HG02884 (cell line): ENCODE data around the gene KCNJ11.
A peak's percentile ranks its signal among the peaks of the same experiment; 100 is the strongest.

Experiments used
- ATAC-seq: cut with Tn5 transposase; IDR thresholded peaks from one replicate; pipeline ENCODE4 v1.9.1; 2021; ENCODE audit warnings: mild to moderate bottlenecking, moderate library complexity; ENCODE audit not compliant: unreplicated experiment

The KCNJ11 gene

DNA sequence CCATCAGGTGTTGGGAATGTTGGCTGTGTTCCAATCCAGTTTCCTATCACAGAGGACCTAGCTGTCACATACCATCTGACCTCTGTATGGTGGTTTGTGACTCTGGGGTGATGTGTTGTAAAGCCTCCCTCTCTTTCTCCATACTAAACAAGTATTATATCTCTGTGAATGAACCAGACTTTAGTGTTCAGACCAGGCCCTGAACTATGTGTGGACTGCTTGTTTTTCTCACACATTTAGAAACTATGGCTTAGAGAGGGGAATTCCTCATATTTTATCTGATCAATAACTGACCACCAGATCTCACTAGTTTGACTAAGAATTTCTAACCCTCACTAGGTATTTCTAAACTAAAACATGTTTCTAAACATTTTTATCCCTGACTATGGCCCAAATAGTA is 19.4 kb downstream of the KCNJ11 start:
- ATAC-seq, result no peak

DNA sequence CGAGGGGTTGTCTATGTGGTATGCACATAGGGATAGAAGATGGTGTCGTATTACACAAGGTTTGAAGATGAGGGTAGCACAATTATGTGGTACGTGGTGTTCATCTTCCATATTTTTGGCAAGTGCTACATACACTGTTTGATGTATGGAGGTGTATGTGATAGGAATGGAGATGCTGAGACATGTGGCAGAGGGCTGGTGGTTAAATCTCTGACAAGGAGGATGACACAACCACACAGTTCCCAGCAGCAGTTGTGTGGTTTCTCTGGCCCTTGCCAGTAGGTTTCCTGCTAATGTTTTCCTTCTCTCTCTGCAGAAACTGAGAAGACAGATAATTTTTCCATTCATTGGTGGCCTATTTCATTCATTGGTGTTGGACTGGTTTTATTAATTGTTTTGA is 19.9 kb downstream of the KCNJ11 start:
- ATAC-seq, result no peak

DNA sequence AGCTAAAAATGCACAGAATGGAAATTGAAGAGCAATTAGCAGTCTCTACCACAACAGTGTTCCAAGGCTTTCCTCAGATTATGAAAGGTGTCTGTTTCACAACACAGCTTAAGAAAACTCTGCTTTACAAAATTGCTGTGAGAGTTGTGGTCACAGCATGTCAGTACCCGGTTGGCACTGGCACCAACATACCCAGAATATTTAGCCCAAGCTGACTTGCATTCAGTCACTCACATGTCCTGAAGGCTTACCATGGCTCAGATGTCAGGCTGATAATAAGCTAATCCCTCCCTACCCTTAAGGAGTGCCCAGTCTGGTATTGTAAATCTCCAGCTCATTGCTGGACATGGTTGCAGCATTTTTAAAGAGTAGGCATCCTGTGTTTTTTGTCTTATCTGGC is 22.0 kb downstream of the KCNJ11 start:
- ATAC-seq, result no peak

DNA sequence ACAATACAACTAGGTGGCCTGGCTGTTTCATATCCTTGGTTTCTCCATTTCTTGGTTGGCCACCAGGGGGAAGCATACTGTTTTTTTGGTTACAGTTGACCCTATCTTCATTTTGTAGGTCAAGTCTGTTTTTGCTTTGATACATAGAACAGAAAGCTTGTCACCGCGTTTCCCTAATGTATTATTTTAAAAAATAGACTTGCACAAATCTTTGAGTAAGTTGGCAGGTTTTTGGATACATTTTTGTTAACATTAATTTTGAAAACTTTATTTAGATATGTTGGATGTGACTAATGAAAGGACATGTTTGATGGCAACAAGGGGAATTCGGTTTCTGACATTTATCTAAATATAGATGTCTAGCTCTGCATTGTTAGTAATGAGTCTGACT is 33.9 kb downstream of the KCNJ11 start:
- ATAC-seq, result peak; percentile 33

DNA sequence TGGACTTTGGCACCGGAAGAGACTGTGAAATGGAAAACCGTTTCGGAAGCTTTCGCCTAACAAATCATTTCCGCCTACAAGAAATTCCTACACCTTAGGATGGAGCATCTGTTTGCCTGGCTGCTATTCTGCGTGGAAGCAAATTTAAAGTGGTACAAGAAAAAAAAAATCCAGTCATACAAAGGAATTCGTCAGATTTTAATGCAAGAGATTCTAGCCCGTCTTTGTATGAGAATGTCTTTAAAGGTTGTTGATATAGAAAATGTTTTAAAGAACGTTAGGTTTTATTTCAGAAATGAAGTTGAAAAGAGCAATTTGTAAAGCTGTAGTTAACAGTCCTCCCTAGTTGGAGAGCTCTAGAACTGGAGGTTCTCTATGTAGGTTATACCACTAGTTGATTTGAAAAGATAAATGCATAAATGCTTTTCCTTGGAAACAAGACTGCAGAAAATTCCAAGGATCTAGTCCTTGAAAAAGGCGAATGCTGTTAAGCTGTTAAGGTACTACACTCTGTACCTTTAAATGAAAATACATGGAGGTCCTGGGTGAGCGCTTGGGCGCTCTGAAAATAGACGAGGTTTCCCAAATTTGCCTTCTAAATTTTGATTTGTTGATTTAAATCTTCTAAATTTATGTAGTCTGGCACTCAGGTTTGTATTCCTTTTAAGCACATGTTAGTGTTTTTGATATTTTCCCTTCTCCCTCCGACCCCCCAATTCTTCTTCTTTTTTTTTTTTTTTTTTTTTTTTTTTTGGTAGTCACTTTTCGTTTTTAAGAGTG is 34.4 kb downstream of the KCNJ11 start:
- no peak for ATAC-seq

DNA sequence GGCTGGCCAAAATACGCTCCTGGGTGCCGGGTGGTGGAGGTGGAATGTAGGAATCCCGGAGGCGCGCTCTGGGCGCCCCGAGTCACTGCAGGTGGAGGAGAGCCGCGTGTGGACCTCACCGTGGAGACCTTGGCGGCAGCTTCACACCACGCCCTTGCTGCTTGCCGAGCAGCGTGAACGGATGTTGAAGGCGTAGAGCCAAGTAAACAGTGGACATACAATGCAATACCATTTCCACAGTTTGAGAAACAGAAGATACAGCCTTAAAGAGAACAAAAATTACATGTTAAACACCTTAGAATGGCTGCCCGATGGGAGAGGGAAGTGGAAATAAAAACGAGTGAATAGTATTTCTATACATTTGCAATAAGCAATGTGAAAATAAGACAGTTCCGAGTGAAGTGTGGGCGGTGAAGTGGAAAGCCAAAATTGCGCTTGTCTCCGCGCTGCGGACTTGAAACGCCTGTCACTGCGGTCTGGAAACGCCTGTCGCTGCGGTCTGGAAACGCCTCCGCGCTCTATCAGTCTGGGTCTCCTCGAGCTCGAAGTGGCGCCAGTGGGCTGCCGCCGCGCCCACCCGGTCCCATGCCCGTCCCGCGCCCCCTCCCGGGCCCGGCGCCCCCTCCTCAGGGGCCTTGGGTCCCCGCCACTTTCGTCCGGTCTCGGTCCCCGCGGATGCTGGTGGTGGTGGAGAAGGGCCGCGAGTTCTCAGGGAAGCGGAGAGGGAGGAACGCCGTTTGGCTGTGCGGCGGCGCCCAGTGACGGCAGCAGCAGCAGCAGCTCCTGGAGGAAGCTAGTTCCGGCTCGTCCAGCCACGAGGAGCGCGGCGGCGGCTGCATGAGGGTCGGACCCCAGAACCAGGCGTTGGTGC is 35.3 kb downstream of the KCNJ11 start:
- ATAC-seq, result peak; percentile 39

DNA sequence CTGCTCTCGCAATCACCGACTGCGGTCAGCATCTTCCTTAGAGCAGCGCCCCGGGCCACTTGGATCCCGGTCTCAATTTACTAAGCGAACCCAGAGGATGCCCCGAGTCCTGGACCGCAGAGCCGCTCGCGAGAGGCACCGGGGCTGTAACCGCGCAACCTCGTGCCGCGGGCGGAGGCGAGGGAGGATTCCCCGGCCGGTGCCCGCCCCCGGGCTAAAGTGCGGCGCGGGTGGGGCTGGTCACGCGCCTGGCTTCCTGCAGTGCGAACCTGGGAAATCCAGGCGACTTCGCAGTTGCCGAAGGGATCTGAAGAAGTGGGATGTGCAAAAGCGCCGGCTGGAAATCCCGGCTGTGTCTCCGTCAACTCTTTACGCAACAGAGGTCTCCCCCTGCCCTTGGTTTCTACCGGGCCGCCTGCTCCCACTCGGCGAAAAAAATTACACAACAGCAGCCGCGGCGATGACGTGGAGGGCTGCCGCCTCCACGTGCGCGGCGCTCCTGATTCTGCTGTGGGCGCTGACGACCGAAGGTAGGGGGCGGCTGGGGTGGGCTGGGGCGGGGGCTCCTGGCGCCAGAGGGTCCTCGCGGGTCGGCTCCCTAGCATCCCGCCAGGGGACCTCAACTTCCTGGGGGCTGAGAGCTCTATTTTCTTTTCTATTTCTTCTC is 36.8 kb downstream of the KCNJ11 start, which contains the start of gene NCR3LG1:
NCR3LG1 (plus strand) TSS at position 291 of the 667 bp plus-strand sequence; CDS start at position 461, 170 bp downstream.
- no peak for ATAC-seq

DNA sequence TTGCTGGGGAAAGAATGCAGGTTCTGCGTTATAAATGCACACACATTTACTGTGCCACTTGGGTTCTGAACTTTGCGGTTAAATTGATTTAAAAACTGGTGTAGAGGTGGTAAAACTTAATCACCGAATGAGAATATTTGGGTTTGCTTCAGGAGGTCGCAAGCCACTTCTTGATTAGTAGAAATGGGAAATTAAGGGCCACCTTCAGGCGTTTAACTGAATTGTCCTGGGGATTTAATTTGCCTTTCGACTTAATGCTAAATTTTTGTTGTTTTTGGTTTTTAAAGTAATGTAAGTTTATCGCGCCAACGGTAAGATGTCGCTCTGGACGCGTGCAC is 37.3 kb downstream of the KCNJ11 start:
- ATAC-seq, result no peak

DNA sequence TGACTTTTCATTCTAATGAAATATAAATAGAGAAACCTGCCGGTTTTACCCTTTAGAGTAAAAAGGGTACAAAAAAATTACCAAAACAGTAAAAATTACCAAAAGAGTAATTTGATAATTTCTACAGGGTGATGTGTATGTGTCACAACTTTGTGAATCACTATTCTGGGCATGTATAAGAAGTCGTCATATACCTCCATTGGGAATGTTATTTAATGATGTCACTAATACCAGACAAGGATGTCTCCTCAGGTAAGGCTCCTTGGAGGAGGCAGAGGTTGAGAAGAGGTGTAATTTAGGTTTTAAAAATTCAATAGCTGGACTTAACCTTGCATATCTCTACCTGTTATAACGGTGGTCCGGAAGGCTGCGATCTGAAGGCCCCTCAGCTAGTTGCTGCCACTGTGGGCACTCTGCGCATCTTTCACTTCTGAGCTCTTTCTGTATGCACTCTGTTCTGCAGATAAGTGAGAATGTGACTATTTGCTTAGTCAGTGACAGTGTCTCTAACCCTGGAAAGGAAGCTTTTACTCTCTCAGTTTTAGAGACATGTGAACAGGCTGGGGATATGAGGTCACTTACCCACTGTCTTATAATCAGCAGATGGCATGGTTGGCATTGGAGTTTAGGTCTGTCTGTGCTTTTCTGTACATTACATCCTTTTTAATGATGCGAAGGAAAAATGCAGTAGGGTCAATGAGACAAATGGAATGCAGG is 37.8 kb downstream of the KCNJ11 start:
- ATAC-seq, result no peak

DNA sequence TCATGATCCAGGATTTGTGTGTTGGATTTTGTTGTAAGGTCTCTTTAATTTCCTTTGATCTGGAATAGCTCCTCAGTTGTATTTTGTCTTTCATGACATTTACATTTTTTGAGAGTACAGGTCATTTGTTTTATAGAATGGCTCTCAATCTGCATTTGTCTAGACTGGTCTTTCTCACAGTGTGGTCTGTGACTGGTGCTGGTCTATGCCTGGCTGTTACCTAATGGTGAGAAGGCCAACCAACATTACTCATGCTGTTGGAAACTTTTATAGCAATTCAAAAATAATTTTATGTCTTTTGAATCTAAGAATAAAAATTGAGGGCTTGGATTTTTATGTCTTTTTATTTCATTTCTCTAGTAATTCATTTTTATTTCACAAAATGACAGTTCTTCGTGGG is 40.8 kb downstream of the KCNJ11 start:
- ATAC-seq, result no peak

DNA sequence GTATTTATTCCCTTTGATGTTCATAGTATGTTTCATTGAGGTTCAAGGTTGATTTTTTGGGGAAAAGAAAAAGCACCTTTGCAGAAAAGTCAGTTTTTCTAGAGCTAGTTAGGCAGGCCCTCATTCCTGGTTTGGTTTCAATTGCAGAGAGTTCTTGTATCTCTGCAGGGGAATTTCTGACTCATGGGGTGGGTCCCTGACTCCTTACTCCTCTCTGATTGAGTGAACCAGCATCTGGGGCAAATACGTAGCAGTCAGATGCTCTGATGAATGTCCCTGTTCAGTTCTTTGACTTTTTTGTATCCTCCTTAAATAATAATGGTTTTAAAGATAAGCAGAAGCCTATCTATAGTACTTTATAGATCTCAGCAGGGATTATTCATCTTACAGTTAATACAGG is 44.6 kb downstream of the KCNJ11 start:
- ATAC-seq, result no peak

DNA sequence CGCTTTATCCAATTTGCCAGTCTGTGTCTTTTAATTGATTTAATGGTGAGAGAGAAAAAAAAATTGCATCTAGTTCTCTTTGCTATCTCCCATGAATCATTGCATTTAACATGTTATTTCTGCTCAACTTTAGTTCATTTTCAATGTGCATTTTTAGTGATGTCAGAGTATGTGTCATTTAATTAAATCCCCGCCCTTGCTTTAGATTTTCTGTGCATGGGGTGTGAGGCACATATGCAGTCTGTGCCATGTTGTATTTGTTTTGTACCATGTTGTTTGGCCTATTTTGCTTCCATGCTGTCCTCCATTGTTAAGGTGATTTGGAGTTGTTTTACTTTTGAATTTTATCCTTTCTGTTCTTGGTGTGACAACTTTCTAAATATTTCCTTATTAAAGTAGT is 45.2 kb downstream of the KCNJ11 start:
- no peak for ATAC-seq
